Endothelial cell of umbilical vein (primary cell): ENCODE results near the gene SERTAD1. TPM values are rescaled to one million over a fixed set of nuclear protein-coding genes. Genes with fewer than 3 reads are reported as not detected.

ENCODE experiments used
- BruUV-seq: library from RNA; stranded (reverse); fragments of 400-500 nt; replicated peaks from 2 replicates; lab custom pipeline; 2021; lab: Mats Ljungman, UMichigan
- CTCF ChIA-PET: fragments of 300-600, 350-600 bp; sonication (Branson Sonifier 250); formaldehyde crosslinking; loops from one replicate; lab custom pipeline; 2021; ENCODE audit warnings: antibody characterized with exemption, inconsistent platforms; lab: Charles Lee
- POLR2A ChIA-PET: fragments of 300-600, 350-600 bp; sonication (Branson Sonifier 250); formaldehyde crosslinking; loops from one replicate; lab custom pipeline; 2021; ENCODE audit warnings: antibody characterized with exemption, inconsistent platforms; lab: Charles Lee
- DNase-seq: peaks from one replicate; pipeline ENCODE4 v3.0.0-alpha.2; 2011; ENCODE audit warnings: low read depth, low spot score
- FAIRE-seq: peaks from 2 replicates; lab custom pipeline; 2011; peaks lifted over from hg19 to GRCh38; lab: Jason Lieb, UNC
- H2AFZ ChIP-seq: 2 replicates; pipeline ENCODE4 v1.6.0; 2012; ENCODE audit warnings: low read depth, low read length, control low read depth, inconsistent platforms
- H3K27ac ChIP-seq: 2 replicates; pipeline ENCODE4 v1.5.1; 2011; ENCODE audit warnings: low read depth, mild to moderate bottlenecking, control low read depth, low read length, moderate library complexity; ENCODE audit not compliant: insufficient read depth
- H3K27me3 ChIP-seq, 2 experiments: 2 replicates each; pipeline versions ENCODE4 v1.6.0 to v1.6.1; 2011; ENCODE audit warnings: low read length in 2 of 2, mixed read lengths in 1 of 2; ENCODE audit not compliant: control insufficient read depth in 2 of 2, insufficient read depth in 2 of 2
- H3K36me3 ChIP-seq, 2 experiments: 2 replicates in 1 of 2; 3 replicates in 1 of 2; pipeline ENCODE4 v1.5.1; 2011; ENCODE audit warnings: low read length in 2 of 2, mild to moderate bottlenecking in 1 of 2, moderate library complexity in 1 of 2; ENCODE audit not compliant: control insufficient read depth in 2 of 2, insufficient read depth in 2 of 2; ENCODE audit errors: extremely low read depth in 1 of 2
- H3K4me1 ChIP-seq: 3 replicates; pipeline ENCODE4 v1.5.1; 2011; ENCODE audit warnings: mild to moderate bottlenecking, low read length; ENCODE audit not compliant: control insufficient read depth, insufficient read depth; ENCODE audit errors: extremely low read depth
- H3K4me2 ChIP-seq: 2 replicates; pipeline ENCODE4 v1.6.1; 2011; ENCODE audit warnings: low read length, control low read depth, mixed read lengths; ENCODE audit not compliant: insufficient read depth
- H3K4me3 ChIP-seq, 3 experiments: fragments of 200-600 bp in 1 of 3; sonication (generic), shearing (Covaris generic) in 1 of 3; replicated peaks in 1 of 3; 2 replicates each; pipeline ENCODE4 v1.5.1; 2011 to 2016; ENCODE audit warnings: control low read depth in 3 of 3, low read length in 3 of 3, mild to moderate bottlenecking in 2 of 3, inconsistent platforms in 1 of 3, low read depth in 1 of 3, moderate library complexity in 1 of 3; ENCODE audit not compliant: insufficient read depth in 1 of 3
- H3K79me2 ChIP-seq: 2 replicates; pipeline ENCODE4 v1.6.0; 2012; ENCODE audit warnings: low read length, inconsistent platforms; ENCODE audit not compliant: control insufficient read depth, insufficient read depth
- H3K9ac ChIP-seq: replicated peaks from 2 replicates; pipeline ENCODE3; 2011; ENCODE audit warnings: low read length, control low read depth; ENCODE audit not compliant: insufficient read depth; ENCODE audit errors: extremely low read depth
- H3K9me1 ChIP-seq: replicated peaks from 3 replicates; pipeline ENCODE4 v1.6.0; 2011; ENCODE audit warnings: mild to moderate bottlenecking, low read length; ENCODE audit not compliant: control insufficient read depth, insufficient read depth; ENCODE audit errors: extremely low read depth
- H3K9me3 ChIP-seq: replicated peaks from 2 replicates; pipeline ENCODE4 v1.5.1; 2012; ENCODE audit warnings: low read length, inconsistent platforms; ENCODE audit not compliant: control insufficient read depth, insufficient read depth
- H4K20me1 ChIP-seq: replicated peaks from 2 replicates; pipeline ENCODE3; 2011; ENCODE audit warnings: mild to moderate bottlenecking, low read length; ENCODE audit not compliant: control insufficient read depth, insufficient read depth; ENCODE audit errors: extremely low read depth
- EZH2 ChIP-seq: IDR thresholded peaks from 2 replicates; pipeline ENCODE4 v1.6.1; 2012; ENCODE audit warnings: borderline replicate concordance, low read depth, mild to moderate bottlenecking, moderate library complexity, low read length, inconsistent platforms; ENCODE audit not compliant: severe bottlenecking
- FOS ChIP-seq: IDR thresholded peaks from 2 replicates; pipeline ENCODE4 v1.6.1; 2011; ENCODE audit warnings: mild to moderate bottlenecking, low read length, moderate library complexity, borderline replicate concordance; ENCODE audit not compliant: insufficient read depth
- GATA2 ChIP-seq: IDR thresholded peaks from 2 replicates; pipeline ENCODE4 v1.7.0; 2011; ENCODE audit warnings: low read depth, mild to moderate bottlenecking, moderate library complexity, mixed read lengths, low read length; ENCODE audit not compliant: insufficient read length, insufficient read depth
- JUN ChIP-seq: IDR thresholded peaks from 2 replicates; pipeline ENCODE4 v1.6.1; 2011; ENCODE audit warnings: borderline replicate concordance, low read depth; ENCODE audit not compliant: insufficient read length, insufficient read depth
- MYC ChIP-seq: IDR thresholded peaks from one replicate; pipeline ENCODE4 v1.6.1; 2011; ENCODE audit warnings: mild to moderate bottlenecking, low read depth, low read length
- POLR2A ChIP-seq: IDR thresholded peaks from 2 replicates; pipeline ENCODE4 v1.6.1; 2012; ENCODE audit warnings: low read depth, mild to moderate bottlenecking, control low read depth, low read length
- POLR2AphosphoS5 ChIP-seq: IDR thresholded peaks from 2 replicates; pipeline ENCODE4 v1.6.1; 2012; ENCODE audit warnings: low read depth, mild to moderate bottlenecking, control low read depth, low read length, moderate library complexity; ENCODE audit not compliant: insufficient read depth
- dilution Hi-C: fragments of 300-500 bp; cut with MboI; formaldehyde crosslinking; loops from one replicate; pipeline ENCODE4 v1.15.0; 2019; ENCODE audit warnings: low sequenced_read_pairs; ENCODE audit not compliant: extremely low pct_ligation_motif_present
- intact Hi-C: fragments of 100-400 bp; cut with micrococcal nuclease; formaldehyde crosslinking; loops from one replicate; pipeline ENCODE4 v1.10.0; 2022
- polyA plus RNA-seq, 4 experiments: library from polyadenylated mRNA; depleted of rRNA in 3 of 4; stranded (reverse) in 3 of 4; unstranded in 1 of 4; fragments of >200 nt; gene quantifications; 2 replicates each; pipeline versions ENCODE4 v1.2.1 to v1.2.3, GENCODE V29; 2011 to 2012; ENCODE audit warnings: missing spikeins in 1 of 4
- total RNA-seq: library from RNA; stranded (reverse); gene quantifications from 2 replicates; pipeline ENCODE4 v1.2.3, GENCODE V29; 2021
- TF ChIP-seq, protein P1 (sequence below), 2 donors: IDR thresholded peaks; 1 replicate in 1 of 2; 2 replicates in 1 of 2; pipeline ENCODE4 v1.5.1; 2011; ENCODE audit warnings: low read length in 2 of 2, mild to moderate bottlenecking in 2 of 2, moderate library complexity in 2 of 2, control low read depth in 1 of 2, inconsistent platforms in 1 of 2, low read depth in 1 of 2; ENCODE audit not compliant: insufficient read depth in 1 of 2; ENCODE audit errors: extremely low read depth in 1 of 2
- TF ChIP-seq, protein P2 (sequence below): IDR thresholded peaks from 2 replicates; pipeline ENCODE4 v1.6.1; 2011; ENCODE audit not compliant: insufficient read depth, insufficient read length

SERTAD1 gene
- total and polyA plus RNA-seq, 2 donors (not counting 3 experiments of a cell fraction or from before 2014, with no cell fraction given), result 8.8 to 15.3 TPM

DNA sequence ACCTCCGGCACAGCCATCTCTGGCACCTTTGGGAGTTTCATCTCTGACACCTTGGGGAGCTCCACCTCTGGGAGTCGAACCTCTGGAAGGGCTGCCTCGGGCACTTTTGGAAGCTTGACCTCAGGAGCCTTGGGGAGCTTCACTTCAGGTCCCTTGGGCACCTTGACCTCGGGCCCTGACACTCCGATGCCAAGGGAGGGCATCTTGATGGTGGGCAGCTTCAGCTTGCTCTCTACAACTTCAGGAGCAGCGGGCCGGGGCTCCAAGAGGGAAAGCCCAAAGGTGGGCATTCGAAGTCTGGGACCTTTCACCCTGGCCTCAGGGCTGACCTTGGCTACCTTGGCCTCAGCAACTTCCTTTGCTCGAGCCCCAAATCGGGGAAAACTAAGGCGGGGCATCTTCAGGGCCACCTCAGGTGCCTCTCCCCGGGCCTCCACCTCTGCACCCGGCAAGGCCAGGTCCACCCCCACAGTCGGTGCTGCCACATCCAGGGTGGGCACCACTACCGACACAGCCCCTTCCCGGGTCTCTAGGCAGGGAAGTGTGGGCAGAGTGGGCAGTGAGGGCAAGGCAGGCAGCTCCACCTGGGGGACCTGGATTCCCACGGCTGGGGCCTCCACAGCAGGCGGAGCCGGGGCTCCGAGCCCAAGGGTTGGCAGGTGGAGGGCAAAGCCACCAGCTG lies 28.8 kb downstream of the SERTAD1 start:
- DNase-seq (no peak), FAIRE-seq (no peak)
- Histone ChIP-seq H3K9me3 (no peaks in the 10 kb centered on the region), H3K4me3 (no peak overlapping the region), H3K79me2 (no peaks in the 10 kb centered on the region), H3K36me3 (no peaks in the 10 kb centered on the region), H2AFZ (no peak overlapping the region), H3K9ac (no peak overlapping the region), H3K27ac (no peak overlapping the region), H4K20me1 (no peaks in the 10 kb centered on the region), H3K4me1 (no peaks in the 10 kb centered on the region), H3K9me1 (no peaks in the 10 kb centered on the region), H3K4me2 (no peak overlapping the region), H3K27me3 (no peaks in the 10 kb centered on the region)
- intact Hi-C loops, result no loop called here
- POLR2A ChIA-PET, result interaction anchor here (1.3 kb wide), 1 partner anchor 29 kb away, joined by 3 read pairs; no protein-coding TSS in a partner anchor
- dilution Hi-C loops, result no loop called here
- CTCF ChIA-PET, result interaction anchor here (1.2 to 2.1 kb wide), 2 partner anchors 24 to 92 kb away, joined by 3 to 9 read pairs; no protein-coding TSS in a partner anchor
- BruUV-seq, result no TSS peak
- TF ChIP-seq, protein P1, sequence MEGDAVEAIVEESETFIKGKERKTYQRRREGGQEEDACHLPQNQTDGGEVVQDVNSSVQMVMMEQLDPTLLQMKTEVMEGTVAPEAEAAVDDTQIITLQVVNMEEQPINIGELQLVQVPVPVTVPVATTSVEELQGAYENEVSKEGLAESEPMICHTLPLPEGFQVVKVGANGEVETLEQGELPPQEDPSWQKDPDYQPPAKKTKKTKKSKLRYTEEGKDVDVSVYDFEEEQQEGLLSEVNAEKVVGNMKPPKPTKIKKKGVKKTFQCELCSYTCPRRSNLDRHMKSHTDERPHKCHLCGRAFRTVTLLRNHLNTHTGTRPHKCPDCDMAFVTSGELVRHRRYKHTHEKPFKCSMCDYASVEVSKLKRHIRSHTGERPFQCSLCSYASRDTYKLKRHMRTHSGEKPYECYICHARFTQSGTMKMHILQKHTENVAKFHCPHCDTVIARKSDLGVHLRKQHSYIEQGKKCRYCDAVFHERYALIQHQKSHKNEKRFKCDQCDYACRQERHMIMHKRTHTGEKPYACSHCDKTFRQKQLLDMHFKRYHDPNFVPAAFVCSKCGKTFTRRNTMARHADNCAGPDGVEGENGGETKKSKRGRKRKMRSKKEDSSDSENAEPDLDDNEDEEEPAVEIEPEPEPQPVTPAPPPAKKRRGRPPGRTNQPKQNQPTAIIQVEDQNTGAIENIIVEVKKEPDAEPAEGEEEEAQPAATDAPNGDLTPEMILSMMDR (IDR thresholded peaks at IDR 0.05; ENCODE audit: extremely low read depth in 1 of 2, insufficient read depth in 1 of 2, low read depth in 1 of 2, low read length in 2 of 2), result no peak
- TF ChIP-seq GATA2 (no peak), JUN (no peak), FOS (no peak), POLR2A (no peak), POLR2AphosphoS5 (no peak), EZH2 (no peak), MYC (no peak)
- TF ChIP-seq, protein P2, sequence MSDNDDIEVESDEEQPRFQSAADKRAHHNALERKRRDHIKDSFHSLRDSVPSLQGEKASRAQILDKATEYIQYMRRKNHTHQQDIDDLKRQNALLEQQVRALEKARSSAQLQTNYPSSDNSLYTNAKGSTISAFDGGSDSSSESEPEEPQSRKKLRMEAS, result no peak
